Left lung (tissue), 10 donors: Measurements from ENCODE around the gene FGF12. TPM values are rescaled to one million over a fixed set of nuclear protein-coding genes. Genes with fewer than 3 reads are reported as not detected.

ENCODE experiments used
- ATAC-seq: fragments of 200-7000 bp; cut with Tn5 transposase; one replicate; pipeline ENCODE4 v1.9.1; 2020; ENCODE audit warnings: moderate library complexity
- DNase-seq, 4 donors: peaks; one replicate each; pipeline ENCODE4 v3.0.0-alpha.2; 2013 to 2020
- H3K27ac ChIP-seq, 2 donors: fragments of 200-600 bp; sonication (generic) in 1 of 2; one replicate each; pipeline versions ENCODE4 v1.5.0 to v1.8.0; 2020 to 2021
- H3K27me3 ChIP-seq, 2 donors: fragments of 200-600 bp; sonication (generic) in 1 of 2; one replicate each; pipeline versions ENCODE4 v1.5.0 to v1.8.0; 2020 to 2021
- H3K36me3 ChIP-seq, 2 donors: fragments of 200-600 bp; sonication (generic) in 1 of 2; one replicate each; pipeline versions ENCODE4 v1.5.0 to v1.8.0; 2020 to 2021
- H3K4me1 ChIP-seq, 2 donors: fragments of 200-600 bp; one replicate each; pipeline ENCODE4 v1.8.0; 2021
- H3K4me3 ChIP-seq, 2 donors: fragments of 200-600 bp; sonication (generic) in 1 of 2; one replicate each; pipeline versions ENCODE4 v1.5.0 to v1.8.0; 2020 to 2021; ENCODE audit warnings: mild to moderate bottlenecking in 1 of 2
- H3K9me3 ChIP-seq, 2 donors: fragments of 200-600 bp; sonication (generic) in 1 of 2; one replicate each; pipeline versions ENCODE4 v1.5.0 to v1.8.0; 2020 to 2021
- CTCF ChIP-seq, 2 donors: fragments of 200-600 bp; sonication (generic) in 1 of 2; IDR thresholded peaks; one replicate each; pipeline versions ENCODE4 v1.5.0 to v1.8.0; 2021; ENCODE audit warnings: antibody characterized with exemption in 2 of 2
- intact Hi-C, 2 donors: fragments of 100-400 bp; cut with DNase I; formaldehyde crosslinking; loops; one replicate each; pipeline versions ENCODE4 v1.11.2 to v1.14.2; 2022
- polyA plus RNA-seq, 6 donors: library from polyadenylated mRNA; unstranded; fragments of 120-200 nt; gene quantifications; one replicate each; pipeline ENCODE4 v1.2.1, GENCODE V29; 2013; ENCODE audit not compliant: insufficient read length in 6 of 6
- total RNA-seq, 2 donors: library from RNA; stranded (reverse); fragmentation: NEBNext Ultra II Directional; extraction: Animal tissue kit (Norgen Biotek cat#: 25700); gene quantifications; one replicate each; pipeline ENCODE4 v1.2.1, GENCODE V29; 2021
- donor health status: DM: no; HTN: yes; CAD: no.
- donor health status: DM: no; HTN: no; CAD: no.

FGF12 gene
- total and polyA plus RNA-seq, 8 donors: 1.0 to 10.2 (median 4.7) TPM

DNA sequence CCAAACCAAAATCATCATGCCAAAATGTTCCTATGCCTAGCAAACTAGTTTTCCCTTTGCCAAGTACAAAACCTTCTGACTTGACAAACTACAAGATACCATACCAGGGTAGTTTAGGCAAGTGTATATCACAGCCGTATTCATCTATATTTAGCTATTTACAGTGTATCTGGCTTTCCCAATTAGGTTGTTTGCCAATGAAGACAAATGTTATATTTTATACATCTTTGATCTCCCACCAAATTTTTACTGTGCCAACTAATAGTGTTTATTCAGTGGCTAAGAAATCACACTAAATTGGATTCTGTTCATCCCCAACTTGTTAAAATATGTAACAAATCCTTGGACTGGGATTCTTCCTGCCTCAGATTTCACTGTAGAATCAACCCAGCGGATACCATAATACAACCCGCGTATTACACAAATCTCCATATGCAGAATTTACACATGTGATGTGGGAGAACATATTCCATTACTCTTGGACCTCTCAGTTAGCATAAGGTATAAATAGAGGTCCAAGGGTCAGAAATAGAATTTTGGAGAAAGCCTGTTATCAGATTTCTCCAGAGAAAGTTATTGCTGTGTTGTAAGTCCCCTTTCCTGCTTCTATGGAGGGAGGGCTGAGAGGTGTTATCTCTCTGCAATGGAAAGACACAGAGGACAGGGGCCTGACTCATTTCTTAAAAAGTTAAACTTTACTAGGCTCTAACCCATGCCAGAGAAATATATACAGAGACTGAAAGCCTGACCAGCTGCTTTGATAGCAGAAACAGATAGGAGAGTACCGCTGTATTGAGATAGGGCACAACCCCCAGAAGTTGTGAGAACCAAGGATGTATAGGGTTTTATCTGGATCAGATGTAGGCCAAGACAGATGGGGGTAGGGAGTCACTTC is 467.0 kb downstream of the FGF12 start:
- no peak for DNase-seq

DNA sequence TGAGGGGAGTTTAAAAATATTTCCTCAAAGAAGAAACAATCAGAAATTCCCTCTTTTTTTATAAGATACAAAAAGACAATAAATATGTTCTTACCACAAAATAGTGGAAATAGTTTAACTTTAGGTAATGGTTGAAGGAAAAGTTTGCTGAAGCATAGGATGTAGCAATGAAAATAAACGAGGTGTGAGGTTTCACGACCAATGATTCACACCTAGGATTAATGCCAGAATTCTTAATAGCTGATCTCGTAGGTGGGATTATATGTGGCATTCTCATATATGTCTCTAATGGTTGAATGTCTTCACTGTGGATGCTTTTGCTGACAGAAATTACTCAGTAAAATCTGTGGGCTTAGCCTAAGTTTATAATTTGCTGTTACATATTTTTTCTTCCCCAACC is 467.7 kb downstream of the FGF12 start:
- H3K27me3 ChIP-seq: no peaks in the 10 kb centered on the region
- no peak overlapping the region for H3K4me3 ChIP-seq
- ATAC-seq: no peak
- intact Hi-C loops: no loop called here
- H3K36me3 ChIP-seq: no peaks in the 10 kb centered on the region
- DNase-seq: no peak
- H3K9me3 ChIP-seq: no peaks in the 10 kb centered on the region
- no peak for TF ChIP-seq CTCF (IDR thresholded peaks at IDR 0.05)
- H3K4me1 ChIP-seq: no peaks in the 10 kb centered on the region
- no peak overlapping the region for H3K27ac ChIP-seq

More for the DNA sequence above, 467.0 kb downstream of the FGF12 start:
- Histone ChIP-seq H3K4me3 (no peak overlapping the region), H3K36me3 (no peaks in the 10 kb centered on the region), H3K9me3 (no peaks in the 10 kb centered on the region), H3K4me1 (no peaks in the 10 kb centered on the region), H3K27ac (no peak overlapping the region), H3K27me3 (no peaks in the 10 kb centered on the region)
- intact Hi-C loops: no loop called here
- TF ChIP-seq CTCF (IDR thresholded peaks at IDR 0.05): no peak
- no peak for ATAC-seq

DNA sequence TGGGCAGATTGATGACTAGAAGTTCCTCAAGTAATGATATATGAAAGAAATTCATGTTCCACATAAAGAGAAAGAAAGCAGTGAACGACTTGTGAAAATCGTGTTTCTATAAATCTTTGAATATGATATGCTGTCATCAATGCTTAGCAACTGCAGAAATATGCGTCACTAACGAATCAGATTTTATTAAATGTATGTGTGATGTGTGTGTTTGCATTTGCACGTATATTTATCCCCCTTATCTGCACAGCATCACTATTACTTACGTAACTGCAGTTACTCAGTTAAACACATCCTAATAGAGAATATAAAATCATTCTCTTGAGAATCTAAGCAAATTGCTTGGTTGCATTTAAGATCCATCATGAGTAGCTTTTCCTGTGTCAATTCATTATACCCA is 468.6 kb downstream of the FGF12 start:
- no peaks in the 10 kb centered on the region for H3K36me3 ChIP-seq
- no peak overlapping the region for H3K4me3 ChIP-seq
- no peaks in the 10 kb centered on the region for H3K4me1 ChIP-seq
- H3K27me3 ChIP-seq: no peaks in the 10 kb centered on the region
- H3K27ac ChIP-seq: no peak overlapping the region
- ATAC-seq (no peak), DNase-seq (no peak)
- intact Hi-C loops: no loop called here
- TF ChIP-seq CTCF (IDR thresholded peaks at IDR 0.05): no peak
- no peaks in the 10 kb centered on the region for H3K9me3 ChIP-seq

DNA sequence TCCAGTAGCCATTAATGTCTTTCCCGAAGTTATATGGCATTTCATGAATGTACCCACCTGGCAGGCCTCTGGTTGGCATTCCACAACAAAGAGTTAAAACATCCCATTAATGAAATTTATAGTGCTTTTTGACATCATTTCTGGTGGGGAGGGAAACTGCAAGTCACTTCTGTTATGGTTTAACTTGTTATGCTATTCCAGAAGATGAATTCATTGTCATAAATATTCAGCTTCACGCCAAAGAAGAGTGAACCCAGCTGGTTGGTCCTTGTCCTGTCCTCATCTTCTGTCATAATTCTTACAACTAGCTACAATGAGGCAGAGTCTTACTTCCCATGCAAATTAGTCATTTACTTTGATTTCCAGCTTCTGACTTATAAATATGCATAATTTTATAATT is 471.5 kb downstream of the FGF12 start:
- ATAC-seq: no peak

More for the DNA sequence above, 471.5 kb downstream of the FGF12 start:
- no peak for TF ChIP-seq CTCF (IDR thresholded peaks at IDR 0.05)
- no peak for DNase-seq
- no peaks in the 10 kb centered on the region for H3K36me3 ChIP-seq
- no peaks in the 10 kb centered on the region for H3K9me3 ChIP-seq
- H3K4me3 ChIP-seq: no peak overlapping the region
- intact Hi-C loops: no loop called here
- H3K4me1 ChIP-seq: no peaks in the 10 kb centered on the region
- H3K27me3 ChIP-seq: no peaks in the 10 kb centered on the region
- no peak overlapping the region for H3K27ac ChIP-seq
